RWPE1 (cell line): ENCODE data around the gene RARB.

Experiments
- CTCF ChIA-PET: fragments of 350-600 bp; sonication (Branson Sonifier 250); formaldehyde crosslinking; extraction: SDS; loops from one replicate; lab custom pipeline; 2021; lab: Yijun Ruan, JAX
- POLR2A ChIA-PET: fragments of 400-600 bp; formaldehyde crosslinking; extraction: SDS; loops from one replicate; lab custom pipeline; 2020; ENCODE audit warnings: antibody characterized with exemption; ENCODE audit not compliant: low non-redundant PET; lab: Yijun Ruan, JAX
- DNase-seq: peaks from one replicate; pipeline ENCODE4 v3.0.0; 2012; ENCODE audit warnings: low spot score
- H3K27ac ChIP-seq: fragments of 450-650 bp; 2 replicates; pipeline ENCODE4 v1.5.1; 2017
- TF ChIP-seq, protein P1 (sequence below): fragments of 450-650 bp; conservative IDR thresholded peaks from 2 replicates; pipeline ENCODE4 v1.5.1; 2017; ENCODE audit warnings: low read depth, mild to moderate bottlenecking

The RARB gene

DNA sequence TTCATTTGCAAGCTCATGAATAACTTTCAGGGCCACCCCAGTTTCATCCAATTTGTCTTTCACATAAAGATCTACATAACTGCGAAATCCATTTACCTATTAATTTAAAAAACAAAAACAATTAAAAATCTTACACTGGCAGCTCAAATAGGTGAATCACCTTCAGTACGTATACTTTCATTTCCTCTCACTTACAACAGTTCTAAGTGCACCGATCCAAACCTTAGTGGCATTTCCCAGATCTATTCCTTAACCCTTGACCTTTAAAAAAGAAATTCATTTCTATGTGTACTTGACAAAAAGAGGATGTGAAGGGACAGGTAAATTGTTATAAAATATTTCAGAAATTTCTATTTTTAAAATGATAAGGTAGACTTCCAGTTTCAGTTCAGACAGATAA is 205.9 kb downstream of the RARB start:
- ChIA-PET POLR2A (no interaction called here), CTCF (interaction anchor here (0.7 kb wide), 1 partner anchor 14 kb away, joined by 3 read pairs; no protein-coding TSS in a partner anchor)
- no peak for DNase-seq
- TF ChIP-seq, protein P1, sequence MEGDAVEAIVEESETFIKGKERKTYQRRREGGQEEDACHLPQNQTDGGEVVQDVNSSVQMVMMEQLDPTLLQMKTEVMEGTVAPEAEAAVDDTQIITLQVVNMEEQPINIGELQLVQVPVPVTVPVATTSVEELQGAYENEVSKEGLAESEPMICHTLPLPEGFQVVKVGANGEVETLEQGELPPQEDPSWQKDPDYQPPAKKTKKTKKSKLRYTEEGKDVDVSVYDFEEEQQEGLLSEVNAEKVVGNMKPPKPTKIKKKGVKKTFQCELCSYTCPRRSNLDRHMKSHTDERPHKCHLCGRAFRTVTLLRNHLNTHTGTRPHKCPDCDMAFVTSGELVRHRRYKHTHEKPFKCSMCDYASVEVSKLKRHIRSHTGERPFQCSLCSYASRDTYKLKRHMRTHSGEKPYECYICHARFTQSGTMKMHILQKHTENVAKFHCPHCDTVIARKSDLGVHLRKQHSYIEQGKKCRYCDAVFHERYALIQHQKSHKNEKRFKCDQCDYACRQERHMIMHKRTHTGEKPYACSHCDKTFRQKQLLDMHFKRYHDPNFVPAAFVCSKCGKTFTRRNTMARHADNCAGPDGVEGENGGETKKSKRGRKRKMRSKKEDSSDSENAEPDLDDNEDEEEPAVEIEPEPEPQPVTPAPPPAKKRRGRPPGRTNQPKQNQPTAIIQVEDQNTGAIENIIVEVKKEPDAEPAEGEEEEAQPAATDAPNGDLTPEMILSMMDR: no peak
- no peak overlapping the region for H3K27ac ChIP-seq

DNA sequence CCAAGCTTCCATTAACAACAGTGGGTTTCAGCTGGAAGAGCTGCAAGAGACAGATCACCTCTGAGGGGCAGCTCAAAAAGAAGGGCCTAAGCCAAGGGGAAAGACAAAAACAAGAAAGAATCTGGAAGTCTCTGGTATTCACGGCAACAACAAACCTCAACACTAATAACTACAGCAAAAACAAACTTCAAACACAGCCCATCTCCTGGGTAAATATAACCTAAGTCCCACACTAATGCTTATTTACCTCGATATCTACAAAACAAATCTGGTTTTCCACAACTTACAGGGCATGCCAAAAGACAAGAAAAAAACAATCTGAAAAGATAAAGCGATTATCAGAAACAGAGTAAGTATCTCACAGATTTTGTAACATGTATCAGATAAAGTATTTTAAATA is 207.0 kb downstream of the RARB start:
- ChIA-PET CTCF (no interaction called here), POLR2A (no interaction called here)
- H3K27ac ChIP-seq: no peak overlapping the region
- DNase-seq: no peak
- TF ChIP-seq, protein P1: no peak
